ENCODE data around the gene HTR1D. TPM values are rescaled to one million over a fixed set of nuclear protein-coding genes. Genes with fewer than 3 reads are reported as not detected.

Gene HTR1D
- total RNA-seq, 1 experiment from 2014 or later = 1.7 TPM

DNA sequence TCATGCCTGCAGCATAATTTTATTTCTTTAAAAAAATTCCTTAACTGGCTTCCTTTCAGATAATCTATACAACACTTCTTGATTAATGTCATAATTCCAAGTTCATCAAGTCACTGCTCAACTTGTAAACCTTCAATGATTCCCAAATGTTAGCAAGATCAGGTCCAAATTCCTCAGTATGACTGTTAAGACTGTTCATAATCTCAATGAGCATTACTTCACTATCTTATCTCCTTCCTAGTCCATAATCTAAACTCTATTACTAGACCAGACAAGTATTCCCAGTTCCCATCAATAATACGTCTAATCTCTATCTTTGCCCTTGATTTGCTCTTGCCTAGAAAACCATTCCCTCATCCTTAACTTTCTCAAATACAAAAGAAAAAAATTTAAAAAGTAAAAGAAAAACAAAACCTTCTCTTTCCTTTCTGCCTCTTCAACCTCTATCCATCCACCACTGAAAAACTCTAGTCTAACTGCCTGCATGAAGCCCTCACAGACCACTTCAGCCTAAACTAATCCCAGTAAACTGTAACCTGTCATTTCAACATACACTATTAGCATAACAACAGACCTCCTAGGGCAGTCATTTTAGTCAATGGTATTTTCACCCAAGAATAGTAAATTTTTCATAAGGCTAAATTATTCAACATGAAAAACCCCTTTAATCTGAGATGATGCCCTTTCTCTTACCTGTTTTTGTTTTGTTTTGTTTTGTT is 64.2 kb downstream of the HTR1D start:
- Mint-ChIP-seq H3K4me3 (ENCODE audit: low read depth, unreplicated experiment) (no peak overlapping the region), H3K9me3 (ENCODE audit: low read depth, unreplicated experiment) (no peaks in the 10 kb centered on the region), H3K36me3 (ENCODE audit: insufficient read depth, unreplicated experiment) (no peaks in the 10 kb centered on the region), H3K27me3 (ENCODE audit: unreplicated experiment) (no peaks in the 10 kb centered on the region), H3K4me1 (ENCODE audit: low read depth, unreplicated experiment) (peaks cover 17% of the 10 kb centered on the region), H3K27ac (ENCODE audit: unreplicated experiment) (no peak overlapping the region)
- TF ChIP-seq, protein P1, sequence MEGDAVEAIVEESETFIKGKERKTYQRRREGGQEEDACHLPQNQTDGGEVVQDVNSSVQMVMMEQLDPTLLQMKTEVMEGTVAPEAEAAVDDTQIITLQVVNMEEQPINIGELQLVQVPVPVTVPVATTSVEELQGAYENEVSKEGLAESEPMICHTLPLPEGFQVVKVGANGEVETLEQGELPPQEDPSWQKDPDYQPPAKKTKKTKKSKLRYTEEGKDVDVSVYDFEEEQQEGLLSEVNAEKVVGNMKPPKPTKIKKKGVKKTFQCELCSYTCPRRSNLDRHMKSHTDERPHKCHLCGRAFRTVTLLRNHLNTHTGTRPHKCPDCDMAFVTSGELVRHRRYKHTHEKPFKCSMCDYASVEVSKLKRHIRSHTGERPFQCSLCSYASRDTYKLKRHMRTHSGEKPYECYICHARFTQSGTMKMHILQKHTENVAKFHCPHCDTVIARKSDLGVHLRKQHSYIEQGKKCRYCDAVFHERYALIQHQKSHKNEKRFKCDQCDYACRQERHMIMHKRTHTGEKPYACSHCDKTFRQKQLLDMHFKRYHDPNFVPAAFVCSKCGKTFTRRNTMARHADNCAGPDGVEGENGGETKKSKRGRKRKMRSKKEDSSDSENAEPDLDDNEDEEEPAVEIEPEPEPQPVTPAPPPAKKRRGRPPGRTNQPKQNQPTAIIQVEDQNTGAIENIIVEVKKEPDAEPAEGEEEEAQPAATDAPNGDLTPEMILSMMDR (IDR thresholded peaks at IDR 0.05; ENCODE audit: unreplicated experiment) = no peak
- DNase-seq = no peak
- BruUV-seq (replicated peaks) = no TSS peak
- intact Hi-C loops (cut with micrococcal nuclease; ENCODE audit: unreplicated experiment) = no loop called here
- CTCF ChIA-PET = no interaction called here

DNA sequence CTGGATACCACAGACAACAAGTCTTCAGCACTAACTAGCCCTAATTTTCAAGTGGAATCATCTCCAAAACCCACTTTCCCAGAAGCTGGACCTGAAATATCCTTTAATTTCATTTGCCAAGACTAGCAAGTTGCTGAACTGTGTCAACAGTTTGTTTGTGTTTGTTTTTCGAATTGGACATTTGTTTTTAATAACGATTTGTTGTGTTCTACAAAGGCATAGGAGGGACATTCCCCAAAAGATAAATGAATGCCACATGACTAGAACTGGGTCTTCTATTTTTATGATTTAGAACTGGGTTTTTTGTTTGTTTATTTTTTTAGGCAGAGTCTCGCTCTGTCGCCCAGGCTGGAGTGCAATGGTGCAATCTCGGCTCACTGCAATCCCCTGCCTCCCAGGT is 66.6 kb downstream of the HTR1D start:
- no TSS peak for BruUV-seq (replicated peaks)
- Mint-ChIP-seq H3K36me3 (ENCODE audit: insufficient read depth, unreplicated experiment) (no peaks in the 10 kb centered on the region), H3K4me3 (ENCODE audit: low read depth, unreplicated experiment) (no peak overlapping the region), H3K27ac (ENCODE audit: unreplicated experiment) (no peak overlapping the region), H3K9me3 (ENCODE audit: low read depth, unreplicated experiment) (no peaks in the 10 kb centered on the region), H3K27me3 (ENCODE audit: unreplicated experiment) (no peaks in the 10 kb centered on the region), H3K4me1 (ENCODE audit: low read depth, unreplicated experiment) (peaks cover 17% of the 10 kb centered on the region)
- intact Hi-C loops (cut with micrococcal nuclease; ENCODE audit: unreplicated experiment) = no loop called here
- CTCF ChIA-PET = no interaction called here
- TF ChIP-seq, protein P1 (IDR thresholded peaks at IDR 0.05; ENCODE audit: unreplicated experiment) = no peak
- no peak for DNase-seq

DNA sequence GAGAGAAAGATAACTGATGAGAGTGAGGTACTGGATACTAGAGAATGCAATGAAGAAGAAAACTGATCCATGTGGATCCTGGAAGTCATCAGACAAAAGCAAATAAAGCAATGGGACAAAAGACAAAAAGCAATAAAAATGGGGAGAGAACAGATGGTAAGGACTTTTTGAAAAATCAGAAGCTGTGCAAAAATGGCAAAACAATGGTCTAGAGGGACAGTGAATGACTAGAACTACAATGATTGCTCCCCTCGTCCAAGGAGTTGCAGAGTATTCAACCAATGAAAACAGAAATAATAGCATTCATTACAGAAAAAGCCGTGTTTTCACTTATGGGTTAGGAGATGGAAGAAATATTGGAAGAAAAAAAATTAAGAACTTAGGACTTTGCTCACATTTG is 67.2 kb downstream of the HTR1D start:
- peaks cover 17% of the 10 kb centered on the region for H3K4me1 Mint-ChIP-seq (ENCODE audit: low read depth, unreplicated experiment)
- H3K27me3 Mint-ChIP-seq (ENCODE audit: unreplicated experiment) = no peaks in the 10 kb centered on the region
- TF ChIP-seq, protein P1 (IDR thresholded peaks at IDR 0.05; ENCODE audit: unreplicated experiment) = no peak
- no peaks in the 10 kb centered on the region for H3K9me3 Mint-ChIP-seq (ENCODE audit: low read depth, unreplicated experiment)
- no peaks in the 10 kb centered on the region for H3K36me3 Mint-ChIP-seq (ENCODE audit: insufficient read depth, unreplicated experiment)
- H3K27ac Mint-ChIP-seq (ENCODE audit: unreplicated experiment) = no peak overlapping the region
- intact Hi-C loops (cut with micrococcal nuclease; ENCODE audit: unreplicated experiment) = no loop called here
- DNase-seq = no peak
- no peak overlapping the region for H3K4me3 Mint-ChIP-seq (ENCODE audit: low read depth, unreplicated experiment)
- CTCF ChIA-PET = interaction anchor here (0.6 kb wide), 1 partner anchor 66 kb away, joined by 3 read pairs; no protein-coding TSS in a partner anchor
- no TSS peak for BruUV-seq (replicated peaks)

DNA sequence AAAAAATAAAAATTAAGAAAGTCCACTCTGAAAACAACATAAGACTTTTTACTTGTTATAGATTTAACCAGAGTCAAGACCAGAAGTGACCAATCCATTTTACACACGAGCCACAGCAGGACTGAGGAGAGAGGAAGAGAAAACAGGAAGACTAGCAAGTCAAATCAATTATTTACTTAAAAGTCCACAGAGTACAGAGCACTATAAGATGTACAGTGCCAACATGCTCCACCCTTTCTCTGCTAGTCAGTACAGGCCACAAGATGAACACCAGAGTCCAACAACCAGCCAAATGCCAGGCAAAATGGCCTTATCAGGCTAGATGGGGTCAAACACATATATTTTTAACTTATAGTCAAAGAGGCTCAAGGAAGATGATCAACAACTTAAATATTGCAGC is 68.2 kb downstream of the HTR1D start:
- no peaks in the 10 kb centered on the region for H3K9me3 Mint-ChIP-seq (ENCODE audit: low read depth, unreplicated experiment)
- peaks cover 17% of the 10 kb centered on the region for H3K4me1 Mint-ChIP-seq (ENCODE audit: low read depth, unreplicated experiment)
- DNase-seq = peak; percentile 4
- BruUV-seq (replicated peaks) = no TSS peak
- H3K27ac Mint-ChIP-seq (ENCODE audit: unreplicated experiment) = no peak overlapping the region
- intact Hi-C loops (cut with micrococcal nuclease; ENCODE audit: unreplicated experiment) = no loop called here
- H3K27me3 Mint-ChIP-seq (ENCODE audit: unreplicated experiment) = no peaks in the 10 kb centered on the region
- no peak overlapping the region for H3K4me3 Mint-ChIP-seq (ENCODE audit: low read depth, unreplicated experiment)
- no peaks in the 10 kb centered on the region for H3K36me3 Mint-ChIP-seq (ENCODE audit: insufficient read depth, unreplicated experiment)
- CTCF ChIA-PET = no interaction called here
- TF ChIP-seq, protein P1 (IDR thresholded peaks at IDR 0.05; ENCODE audit: unreplicated experiment) = no peak
